Subcutaneous abdominal adipose tissue (tissue), 5 donors: ENCODE measurements around the gene CHRM3.

Experiments
- H3K27ac ChIP-seq: one replicate; pipeline ENCODE4 v1.7.0; 2013; ENCODE audit warnings: low read depth, mild to moderate bottlenecking, inconsistent platforms, low read length, moderate library complexity
- H3K27me3 ChIP-seq, 5 donors: one replicate each; pipeline ENCODE4 v1.7.0; 2013; ENCODE audit warnings: low read length in 5 of 5, inconsistent platforms in 1 of 5; ENCODE audit not compliant: control insufficient read depth in 5 of 5, insufficient read depth in 4 of 5
- H3K36me3 ChIP-seq, 5 donors: one replicate each; pipeline ENCODE4 v1.7.0; 2013; ENCODE audit warnings: low read length in 5 of 5; ENCODE audit not compliant: control insufficient read depth in 5 of 5, insufficient read depth in 5 of 5
- H3K4me1 ChIP-seq, 5 donors: one replicate each; pipeline ENCODE4 v1.7.0; 2013; ENCODE audit warnings: low read length in 5 of 5, mild to moderate bottlenecking in 3 of 5, moderate library complexity in 1 of 5; ENCODE audit not compliant: control insufficient read depth in 5 of 5, insufficient read depth in 5 of 5
- H3K4me3 ChIP-seq, 5 donors: one replicate each; pipeline ENCODE4 v1.7.0; 2013; ENCODE audit warnings: low read length in 5 of 5, low read depth in 1 of 5
- H3K9ac ChIP-seq, 5 donors: one replicate each; pipeline ENCODE4 v1.7.0; 2013; ENCODE audit warnings: low read length in 5 of 5, mild to moderate bottlenecking in 4 of 5, moderate library complexity in 3 of 5
- H3K9me3 ChIP-seq, 5 donors: one replicate each; pipeline ENCODE4 v1.7.0; 2013; ENCODE audit warnings: low read length in 5 of 5; ENCODE audit not compliant: control insufficient read depth in 5 of 5
- donor health status: healthy.
- donor health status: healthy.
- donor health status: healthy.
- donor health status: healthy.
- donor health status: healthy.

The CHRM3 gene

DNA sequence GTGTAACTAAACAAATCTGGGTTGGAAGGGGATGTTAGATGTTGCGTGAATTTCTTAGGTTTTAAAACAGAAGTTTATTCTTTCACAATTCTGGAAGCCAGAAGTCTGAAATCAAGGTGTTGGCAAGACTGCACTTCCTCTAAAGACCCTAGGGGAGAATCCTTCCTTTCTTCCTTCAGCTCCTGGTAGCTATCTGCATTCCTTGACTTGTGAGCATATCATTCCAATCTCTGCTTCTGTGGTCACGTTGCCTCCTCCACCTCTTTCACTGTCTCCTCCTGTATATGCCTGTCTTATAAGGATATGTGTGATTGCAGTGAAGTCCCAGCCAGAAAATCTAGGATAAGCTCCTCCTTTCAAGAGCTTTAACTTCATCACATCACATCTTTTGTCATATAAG lies 7.7 kb downstream of the CHRM3 start:
- Histone ChIP-seq H3K27me3 (peaks cover 7 to 16% (median 8%) of the 10 kb centered on the region in 5 donors), H3K36me3 (no peaks in the 10 kb centered on the region), H3K9ac (no peak overlapping the region), H3K4me1 (no peaks in the 10 kb centered on the region), H3K9me3 (no peaks in the 10 kb centered on the region), H3K27ac (no peak overlapping the region), H3K4me3 (no peak overlapping the region)

DNA sequence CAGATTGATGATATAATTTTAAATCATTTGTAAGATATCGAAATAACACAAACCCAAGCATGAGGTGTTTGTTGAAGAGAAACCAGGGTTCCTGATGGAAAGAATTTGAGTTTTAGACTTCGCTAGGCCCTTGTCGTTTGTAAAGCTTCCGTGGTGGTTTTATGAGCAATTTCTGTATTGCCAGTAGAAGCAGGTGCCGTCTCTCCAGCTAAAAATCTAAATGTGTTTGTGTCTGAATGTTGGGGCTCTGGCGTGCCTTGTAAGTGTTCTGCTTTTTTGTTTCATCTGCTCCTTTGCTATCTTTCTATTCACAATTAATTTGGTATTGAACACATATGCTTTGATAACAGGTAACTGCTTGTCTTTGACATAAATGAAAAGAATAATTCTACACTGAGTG lies 27.5 kb downstream of the CHRM3 start:
- no peak overlapping the region for H3K9ac ChIP-seq
- no peaks in the 10 kb centered on the region for H3K9me3 ChIP-seq
- no peaks in the 10 kb centered on the region for H3K27me3 ChIP-seq
- no peak overlapping the region for H3K27ac ChIP-seq
- no peaks in the 10 kb centered on the region for H3K36me3 ChIP-seq
- H3K4me3 ChIP-seq = no peak overlapping the region
- H3K4me1 ChIP-seq = no peaks in the 10 kb centered on the region

DNA sequence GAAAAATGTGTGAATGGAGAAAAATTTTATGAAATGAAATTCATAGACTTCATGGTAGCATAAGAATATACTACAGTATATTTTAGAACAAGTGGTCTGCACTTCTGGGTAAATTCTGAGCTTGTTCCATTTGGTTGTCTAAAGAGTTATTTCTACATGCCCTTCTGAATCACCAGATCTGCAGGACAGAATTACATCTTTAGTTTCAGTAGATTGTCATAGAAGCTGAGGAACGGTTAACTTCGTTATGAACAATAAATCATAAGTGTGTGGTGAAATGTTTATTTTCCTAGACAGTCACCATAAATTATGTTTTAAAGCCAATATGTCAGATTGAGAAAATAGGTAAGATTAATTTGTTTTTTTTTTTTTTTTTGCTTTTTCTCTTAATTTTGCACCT lies 30.9 kb downstream of the CHRM3 start:
- no peaks in the 10 kb centered on the region for H3K27me3 ChIP-seq
- H3K9ac ChIP-seq = no peak overlapping the region
- H3K4me3 ChIP-seq = no peak overlapping the region
- H3K4me1 ChIP-seq = no peaks in the 10 kb centered on the region
- H3K9me3 ChIP-seq = no peaks in the 10 kb centered on the region
- H3K36me3 ChIP-seq = no peaks in the 10 kb centered on the region
- H3K27ac ChIP-seq = no peak overlapping the region

DNA sequence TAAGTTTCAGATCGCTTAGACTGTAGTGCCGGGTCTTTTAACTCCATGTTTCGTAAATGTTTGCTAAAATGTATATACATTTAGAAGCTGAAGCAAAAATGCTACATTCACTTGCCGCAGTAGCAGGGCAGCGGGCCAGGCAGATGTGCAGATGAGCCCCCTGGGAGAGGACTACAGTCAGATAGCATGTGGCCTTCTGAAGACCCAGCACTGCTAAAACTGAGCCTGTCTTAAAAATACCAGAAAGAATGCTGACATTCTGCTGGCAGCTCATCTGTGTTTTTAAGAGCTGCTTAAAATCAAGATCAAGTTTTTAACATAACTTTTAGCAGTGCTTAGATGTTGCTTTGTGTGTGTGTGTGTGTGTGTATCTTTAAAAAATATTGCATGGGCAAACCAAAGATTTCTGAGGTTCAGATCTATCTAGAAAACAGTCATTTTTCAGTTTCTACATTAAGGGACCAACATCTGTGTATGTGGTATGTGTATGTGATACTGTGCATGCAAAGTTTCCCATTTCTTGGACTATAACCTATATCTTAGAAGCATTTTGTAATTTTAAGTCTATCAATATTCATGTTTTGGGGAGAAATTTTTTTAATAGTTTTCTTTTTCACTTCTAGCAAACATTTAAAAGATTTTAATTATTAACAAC lies 31.7 kb downstream of the CHRM3 start:
- H3K4me1 ChIP-seq = no peaks in the 10 kb centered on the region
- H3K27ac ChIP-seq = no peak overlapping the region
- H3K27me3 ChIP-seq = no peaks in the 10 kb centered on the region

DNA sequence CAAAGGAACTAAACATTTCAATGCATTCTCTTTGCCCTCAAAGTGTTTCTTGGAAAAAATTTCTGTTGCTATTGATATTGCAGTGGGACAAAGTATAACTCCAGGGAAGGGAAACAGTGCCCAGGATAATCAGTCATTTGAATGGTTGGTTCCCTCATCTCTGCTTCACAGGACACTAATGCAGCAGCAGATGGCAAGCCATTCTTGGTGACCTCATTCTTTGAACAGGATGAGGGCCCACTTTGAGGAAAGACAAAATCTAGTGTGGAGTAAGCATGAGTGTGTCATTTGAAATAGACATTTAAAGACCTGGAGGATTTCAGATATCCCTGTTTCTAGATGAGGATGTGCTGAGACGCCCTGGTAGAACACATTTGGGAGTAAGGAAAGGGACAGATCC lies 32.3 kb downstream of the CHRM3 start:
- no peak overlapping the region for H3K9ac ChIP-seq
- H3K36me3 ChIP-seq = no peaks in the 10 kb centered on the region
- H3K9me3 ChIP-seq = no peaks in the 10 kb centered on the region
- H3K27me3 ChIP-seq = no peaks in the 10 kb centered on the region
- H3K4me3 ChIP-seq = no peak overlapping the region
- H3K4me1 ChIP-seq = no peaks in the 10 kb centered on the region
- H3K27ac ChIP-seq = no peak overlapping the region

More for the DNA sequence above, 31.7 kb downstream of the CHRM3 start:
- Histone ChIP-seq H3K9ac (no peak overlapping the region), H3K36me3 (no peaks in the 10 kb centered on the region), H3K9me3 (no peaks in the 10 kb centered on the region), H3K4me3 (no peak overlapping the region)

DNA sequence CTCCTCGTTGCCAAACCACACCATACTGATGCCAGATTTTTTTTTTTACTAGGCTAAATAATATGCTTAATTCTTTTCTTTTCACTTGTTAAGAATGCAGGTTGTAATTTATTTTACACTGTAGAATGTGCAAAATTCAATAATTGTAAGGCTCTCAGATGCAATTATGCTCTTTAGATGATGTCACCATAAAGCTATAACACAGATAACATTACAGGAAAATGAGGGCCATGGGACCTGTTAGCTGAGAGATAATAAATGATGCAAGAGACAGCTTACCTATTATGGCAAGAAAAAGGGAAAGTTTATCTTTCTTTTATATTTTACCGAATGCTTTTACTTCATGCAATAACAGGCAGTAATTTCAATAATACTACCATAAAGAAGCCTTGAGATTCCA lies 35.4 kb downstream of the CHRM3 start:
- H3K36me3 ChIP-seq = no peaks in the 10 kb centered on the region
- no peaks in the 10 kb centered on the region for H3K4me1 ChIP-seq
- H3K9ac ChIP-seq = no peak overlapping the region
- no peak overlapping the region for H3K27ac ChIP-seq
- no peaks in the 10 kb centered on the region for H3K27me3 ChIP-seq
- no peak overlapping the region for H3K4me3 ChIP-seq
- no peaks in the 10 kb centered on the region for H3K9me3 ChIP-seq

DNA sequence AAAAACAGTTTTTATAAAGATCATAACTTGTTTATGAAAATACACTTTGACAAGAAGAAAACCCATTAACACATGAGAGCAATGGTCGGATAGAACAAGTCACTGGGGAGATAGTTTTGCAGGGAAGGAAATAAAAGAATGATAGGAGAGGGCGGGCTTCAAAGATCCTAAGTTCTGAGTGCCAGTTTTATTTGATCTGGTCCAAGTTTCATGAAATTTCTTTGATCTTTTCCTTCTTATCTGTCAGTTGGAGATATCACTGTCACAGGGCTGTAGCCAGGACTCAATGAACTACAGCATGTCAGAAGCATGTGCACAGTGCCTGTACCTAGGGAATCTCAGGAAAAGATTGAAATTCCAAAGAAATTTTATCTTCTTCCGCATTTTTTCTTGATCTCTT lies 36.5 kb downstream of the CHRM3 start:
- Histone ChIP-seq H3K27me3 (no peaks in the 10 kb centered on the region), H3K4me3 (no peak overlapping the region), H3K4me1 (no peaks in the 10 kb centered on the region), H3K27ac (no peak overlapping the region), H3K9ac (no peak overlapping the region), H3K9me3 (no peaks in the 10 kb centered on the region), H3K36me3 (no peaks in the 10 kb centered on the region)

DNA sequence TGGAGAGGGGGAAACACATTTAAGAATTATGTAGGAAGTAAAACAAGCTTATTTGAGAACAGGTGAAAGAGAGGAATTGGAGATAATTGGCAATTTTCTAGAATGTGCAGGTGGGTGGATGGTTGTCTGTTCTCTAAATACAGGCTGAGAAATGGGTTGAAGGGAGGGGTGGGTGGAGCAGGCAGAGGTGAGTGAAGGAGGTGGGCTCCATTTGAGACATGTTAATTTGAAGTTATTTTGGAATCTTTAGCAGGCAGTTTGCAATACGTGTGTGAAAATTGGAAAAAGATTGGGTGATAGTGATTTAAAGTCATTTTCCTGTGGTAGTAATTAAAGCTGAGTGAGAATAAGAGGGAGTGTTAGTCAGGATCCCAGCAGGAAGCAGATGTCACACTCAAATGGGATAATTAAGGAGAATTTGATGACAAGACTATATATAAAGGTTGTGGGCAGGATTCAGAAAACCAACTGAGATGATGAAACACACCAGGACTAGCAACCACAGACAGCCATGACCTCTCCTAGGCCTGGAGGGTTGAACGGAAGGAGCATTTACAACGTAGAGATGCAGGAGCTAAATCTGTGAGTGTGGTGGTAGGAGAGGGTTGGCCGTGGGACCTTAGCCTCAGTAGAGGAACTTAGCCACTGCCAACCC lies 40.6 kb downstream of the CHRM3 start:
- H3K9me3 ChIP-seq = no peaks in the 10 kb centered on the region
- H3K4me1 ChIP-seq = no peaks in the 10 kb centered on the region
- no peaks in the 10 kb centered on the region for H3K27me3 ChIP-seq
- H3K9ac ChIP-seq = no peak overlapping the region
- no peak overlapping the region for H3K4me3 ChIP-seq
- H3K27ac ChIP-seq = no peak overlapping the region
- H3K36me3 ChIP-seq = no peaks in the 10 kb centered on the region

DNA sequence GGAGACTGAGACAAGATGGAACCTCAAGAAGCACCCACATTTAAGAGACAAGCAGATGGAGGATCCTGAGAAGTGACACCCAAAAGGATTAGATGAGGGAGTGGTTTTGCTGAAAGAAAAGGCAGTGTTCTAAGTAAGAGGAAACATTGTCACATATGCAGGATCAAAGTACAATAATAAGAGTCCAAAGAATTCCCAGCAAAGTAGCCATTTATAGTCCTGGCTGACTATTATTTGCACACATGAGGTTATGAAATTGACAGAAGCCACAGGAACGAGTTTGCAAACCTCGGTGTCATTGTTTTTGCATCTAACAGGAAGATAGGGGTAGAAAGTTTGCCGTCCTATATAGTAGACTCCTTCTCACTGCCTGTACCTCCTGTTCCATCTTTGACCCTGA lies 41.3 kb downstream of the CHRM3 start:
- no peaks in the 10 kb centered on the region for H3K27me3 ChIP-seq

DNA sequence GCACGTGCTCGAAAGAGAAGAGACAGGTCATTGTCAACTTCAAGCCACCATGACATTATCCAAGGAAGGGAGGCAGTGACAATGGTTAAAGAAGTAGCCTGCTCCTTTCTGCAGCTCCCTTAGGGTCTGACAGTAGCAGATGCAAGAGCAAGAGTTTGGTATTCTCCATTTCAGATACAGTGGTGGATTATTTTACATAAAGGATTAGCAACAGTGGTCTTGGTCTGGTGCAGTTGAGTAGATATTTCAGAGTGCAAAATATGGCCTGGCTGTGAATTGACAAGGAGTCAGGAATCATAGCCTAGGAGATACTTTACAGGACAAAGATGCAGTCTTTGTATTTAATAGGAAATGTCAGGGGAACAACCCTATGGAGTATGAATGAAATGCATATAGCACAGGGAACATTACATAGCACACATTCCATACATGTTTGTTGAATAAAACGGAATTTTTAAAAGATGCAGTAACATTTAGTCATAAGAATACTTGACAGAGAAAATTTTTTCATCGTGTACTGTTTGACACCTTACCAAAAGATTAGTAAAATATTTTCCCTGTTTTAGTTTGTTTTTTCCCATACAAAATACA lies 41.8 kb downstream of the CHRM3 start:
- H3K27ac ChIP-seq = no peak overlapping the region
- H3K9me3 ChIP-seq = no peaks in the 10 kb centered on the region
- no peak overlapping the region for H3K4me3 ChIP-seq
- H3K27me3 ChIP-seq = no peaks in the 10 kb centered on the region
- H3K36me3 ChIP-seq = no peaks in the 10 kb centered on the region
- H3K4me1 ChIP-seq = no peaks in the 10 kb centered on the region
- no peak overlapping the region for H3K9ac ChIP-seq

More for the DNA sequence above, 41.3 kb downstream of the CHRM3 start:
- Histone ChIP-seq H3K4me1 (no peaks in the 10 kb centered on the region), H3K36me3 (no peaks in the 10 kb centered on the region), H3K4me3 (no peak overlapping the region), H3K27ac (no peak overlapping the region), H3K9ac (no peak overlapping the region), H3K9me3 (no peaks in the 10 kb centered on the region)
